A549 (cell line): ENCODE measurements around the gene NR1D1. TPM values are rescaled to one million over a fixed set of nuclear protein-coding genes. Genes with fewer than 3 reads are reported as not detected.

Source experiments
- ATAC-seq, 2 experiments: fragments of 200-7000 bp in 1 of 2; fragments of >200 bp in 1 of 2; cut with Nextera tagmentation in 1 of 2; cut with Tn5 transposase in 1 of 2; 3 replicates each; pipeline versions ENCODE4 v1.8.0 to v1.9.1; 2018 to 2020; ENCODE audit warnings: mild to moderate bottlenecking in 1 of 2, moderate library complexity in 1 of 2
- CTCF ChIA-PET: fragments of 300-600 bp; sonication (Branson Sonifier 250); formaldehyde crosslinking; extraction: SDS; loops from one replicate; lab custom pipeline; 2021; ENCODE audit warnings: antibody characterized with exemption, inconsistent platforms; lab: Yijun Ruan, JAX
- POLR2A ChIA-PET: fragments of 350-600 bp; formaldehyde crosslinking; extraction: SDS; loops from one replicate; lab custom pipeline; 2021; ENCODE audit warnings: antibody characterized with exemption, inconsistent platforms; lab: Yijun Ruan, JAX
- DNase-seq, 2 experiments: peaks; one replicate each; pipeline versions ENCODE4 v3.0.0 to v3.0.0-alpha.2; 2011 to 2016; ENCODE audit warnings: low read depth in 1 of 2, low spot score in 1 of 2
- FAIRE-seq: peaks from 2 replicates; lab custom pipeline; 2011; peaks lifted over from hg19 to GRCh38; lab: Jason Lieb, UNC
- H3K27ac ChIP-seq, 2 experiments: fragments of >200 bp; sonication (Bioruptor Twin); formaldehyde crosslinking; 3 replicates each; pipeline ENCODE4 v1.5.1; 2016 to 2017
- H3K4me1 ChIP-seq: fragments of >200 bp; sonication (Bioruptor Twin); formaldehyde crosslinking; 3 replicates; pipeline ENCODE4 v1.6.1; 2016
- H3K4me2 ChIP-seq: fragments of >200 bp; sonication (Bioruptor Twin); formaldehyde crosslinking; 3 replicates; pipeline ENCODE4 v1.6.1; 2016
- H3K4me3 ChIP-seq: fragments of >200 bp; sonication (Bioruptor Twin); formaldehyde crosslinking; 3 replicates; pipeline ENCODE4 v1.5.1; 2016
- H3K9me3 ChIP-seq: fragments of >200 bp; sonication (Bioruptor Twin); formaldehyde crosslinking; 3 replicates; pipeline ENCODE4 v1.6.1; 2016
- BHLHE40 ChIP-seq: IDR thresholded peaks from 2 replicates; pipeline ENCODE4 v1.6.1; 2012; ENCODE audit warnings: low read depth, low read length, inconsistent platforms
- CEBPB ChIP-seq, 2 experiments: fragments of >200 bp in 1 of 2; sonication (Bioruptor Twin) in 1 of 2; formaldehyde crosslinking in 1 of 2; IDR thresholded peaks; 2 replicates each; pipeline ENCODE4 v1.6.1; 2012 to 2016
- CHD2 ChIP-seq: fragments of 150-350 bp; IDR thresholded peaks from 2 replicates; pipeline ENCODE4 v1.6.1; 2014; ENCODE audit warnings: low read length; ENCODE audit not compliant: partially characterized antibody
- EHMT2 ChIP-seq: fragments of 200-600 bp; sonication (generic); IDR thresholded peaks from 2 replicates; pipeline ENCODE4 v1.6.1; 2016; ENCODE audit warnings: antibody characterized with exemption, low read depth, mild to moderate bottlenecking, moderate library complexity
- ESRRA ChIP-seq: fragments of 150-350 bp; IDR thresholded peaks from 2 replicates; pipeline ENCODE4 v1.6.1; 2014; ENCODE audit warnings: mild to moderate bottlenecking, low read length, borderline replicate concordance
- FOSB ChIP-seq: fragments of 250-450 bp; sonication (Bioruptor Pico); IDR thresholded peaks from 2 replicates; pipeline ENCODE4 v1.5.0; 2020; ENCODE audit warnings: mild to moderate bottlenecking, moderate library complexity
- GATA3 ChIP-seq: IDR thresholded peaks from 2 replicates; pipeline ENCODE4 v1.6.1; 2012; ENCODE audit warnings: borderline replicate concordance
- HOXA7 ChIP-seq: fragments of 250-450 bp; sonication (Bioruptor Pico); IDR thresholded peaks from 2 replicates; pipeline ENCODE4 v1.5.0; 2020; ENCODE audit warnings: mild to moderate bottlenecking, moderate library complexity
- HOXB13 ChIP-seq: fragments of 250-450 bp; sonication (Bioruptor Pico); IDR thresholded peaks from 2 replicates; pipeline ENCODE4 v1.5.0; 2020; ENCODE audit warnings: low read depth, mild to moderate bottlenecking, moderate library complexity
- JUN ChIP-seq, 2 experiments: fragments of >200 bp; sonication (Bioruptor Twin); formaldehyde crosslinking; IDR thresholded peaks; 2 replicates in 1 of 2; 3 replicates in 1 of 2; pipeline ENCODE4 v1.6.1; 2016 to 2017
- KDM1A ChIP-seq: fragments of 200-600 bp; sonication (generic); IDR thresholded peaks from 2 replicates; pipeline ENCODE4 v1.6.1; 2016; ENCODE audit warnings: low read depth, mild to moderate bottlenecking
- KDM5A ChIP-seq: fragments of 200-600 bp; sonication (generic); IDR thresholded peaks from 2 replicates; pipeline ENCODE4 v1.6.1; 2016; ENCODE audit warnings: antibody characterized with exemption, mild to moderate bottlenecking
- MAZ ChIP-seq: fragments of 150-350 bp; IDR thresholded peaks from 2 replicates; pipeline ENCODE4 v1.6.1; 2014; ENCODE audit warnings: antibody characterized with exemption, low read depth, low read length, borderline replicate concordance
- MYC ChIP-seq: IDR thresholded peaks from 2 replicates; pipeline ENCODE4 v1.6.1; 2012; ENCODE audit warnings: mild to moderate bottlenecking, inconsistent platforms, low read length, improper control_type of control experiment, borderline replicate concordance
- NFE2L2 ChIP-seq: fragments of 150-350 bp; conservative IDR thresholded peaks from 2 replicates; pipeline ENCODE4 v1.6.1; 2014; ENCODE audit warnings: low read length
- RAD21 ChIP-seq, 2 experiments: fragments of >200 bp in 1 of 2; sonication (Bioruptor Twin) in 1 of 2; formaldehyde crosslinking in 1 of 2; IDR thresholded peaks in 1 of 2; conservative IDR thresholded peaks in 1 of 2; 2 replicates in 1 of 2; 3 replicates in 1 of 2; pipeline ENCODE4 v1.6.1; 2012 to 2018; ENCODE audit warnings: inconsistent platforms in 1 of 2
- RFX5 ChIP-seq: fragments of 450-650 bp; IDR thresholded peaks from 2 replicates; pipeline ENCODE4 v1.7.1; 2014; ENCODE audit warnings: antibody characterized with exemption, mild to moderate bottlenecking, moderate library complexity
- SREBF2 ChIP-seq: fragments of 450-650 bp; IDR thresholded peaks from 2 replicates; pipeline ENCODE4 v1.6.1; 2014; ENCODE audit warnings: mild to moderate bottlenecking, moderate library complexity
- TFCP2L1 ChIP-seq: fragments of 250-450 bp; sonication (Bioruptor Pico); IDR thresholded peaks from 2 replicates; pipeline ENCODE4 v1.5.0; 2021; ENCODE audit warnings: mild to moderate bottlenecking
- TP53 ChIP-seq: fragments of 250-450 bp; sonication (Bioruptor Pico); IDR thresholded peaks from 2 replicates; pipeline ENCODE4 v1.5.0; 2021; ENCODE audit warnings: mild to moderate bottlenecking, moderate library complexity
- ZFP36 ChIP-seq: fragments of 450-650 bp; IDR thresholded peaks from 2 replicates; pipeline ENCODE4 v1.6.1; 2014; ENCODE audit warnings: borderline replicate concordance; ENCODE audit not compliant: partially characterized antibody
- ZNF302 ChIP-seq: fragments of 250-450 bp; sonication (Bioruptor Pico); IDR thresholded peaks from 2 replicates; pipeline ENCODE4 v1.9.0; 2021; ENCODE audit warnings: inconsistent platforms, mild to moderate bottlenecking, moderate library complexity
- ZSCAN20 ChIP-seq: fragments of 250-450 bp; sonication (Bioruptor Pico); IDR thresholded peaks from 2 replicates; pipeline ENCODE4 v1.8.0; 2022; ENCODE audit warnings: mild to moderate bottlenecking, moderate library complexity
- WGBS: methylation state at CpG from one replicate; pipeline ENCODE4 v1.1.6; 2017; ENCODE audit errors: missing lambda C conversion rate; 5-methylcytosine and 5-hydroxymethylcytosine counted together
- polyA plus RNA-seq, 4 experiments: library from polyadenylated mRNA; depleted of rRNA in 3 of 4; stranded (reverse); fragments of >200 nt; fragmentation: RNase III in 1 of 4; extraction: RNeasy Plus Mini Kit Qiagen cat#74134 plus additional on column Dnase treatment in 1 of 4; gene quantifications; 2 replicates in 3 of 4; 3 replicates in 1 of 4; pipeline ENCODE4 v1.2.3, GENCODE V29; 2011 to 2017
- TF ChIP-seq, protein P1 (sequence below): fragments of 250-450 bp; sonication (Bioruptor Pico); IDR thresholded peaks from 2 replicates; pipeline ENCODE4 v1.5.0; 2021; ENCODE audit warnings: mild to moderate bottlenecking, moderate library complexity, borderline replicate concordance
- TF ChIP-seq, protein P2 (sequence below): IDR thresholded peaks from 2 replicates; pipeline ENCODE4 v1.6.1; 2012; ENCODE audit warnings: low read depth, borderline replicate concordance
- TF ChIP-seq, protein P3 (sequence below): fragments of >200 bp; sonication (Bioruptor Twin); formaldehyde crosslinking; IDR thresholded peaks from 2 replicates; pipeline ENCODE4 v1.6.1; 2016
- TF ChIP-seq, protein P4 (sequence below): IDR thresholded peaks from 2 replicates; pipeline ENCODE4 v1.6.1; 2012
- TF ChIP-seq, protein P5 (sequence below): fragments of 200-600 bp; sonication (generic); IDR thresholded peaks from 2 replicates; pipeline ENCODE4 v1.6.1; 2016; ENCODE audit warnings: antibody characterized with exemption, mild to moderate bottlenecking, moderate library complexity

Gene NR1D1
- polyA plus RNA-seq, 2 of the 4 experiments (the other 2 are of a cell fraction): 1.2 to 4.4 TPM

DNA sequence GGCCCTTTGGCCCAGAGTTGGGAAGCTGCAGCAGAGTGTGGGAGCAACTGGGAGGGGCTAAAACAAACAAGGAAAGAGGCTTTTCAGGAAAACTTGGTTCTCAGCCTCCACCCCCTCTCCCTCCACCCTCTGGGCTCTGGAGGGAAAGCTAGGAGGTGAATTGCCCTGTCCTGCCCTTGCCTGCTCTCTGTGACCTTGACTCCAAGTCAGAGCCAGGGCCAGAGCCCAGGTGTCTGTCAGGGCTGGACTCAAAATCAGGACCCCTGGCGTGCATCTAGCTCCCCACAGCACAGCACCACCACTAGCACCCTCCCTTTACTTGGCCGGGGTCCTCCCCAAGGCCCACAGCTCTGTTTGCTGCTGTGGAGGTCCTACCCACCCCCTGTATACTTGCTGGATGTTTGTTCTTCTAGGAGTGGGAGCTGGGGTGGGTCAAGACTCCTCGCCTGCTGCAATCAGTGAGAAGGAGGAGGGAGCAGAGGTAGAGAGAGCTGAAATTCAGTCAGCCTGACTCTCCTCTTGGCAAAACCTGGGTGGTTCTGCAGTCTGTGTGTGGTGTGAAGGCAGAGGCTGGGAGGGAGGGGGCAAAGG lies 2.8 kb upstream of the NR1D1 start:
- Histone ChIP-seq H3K9me3 (no peaks in the 10 kb centered on the region), H3K4me1 (peaks cover 60% of the 10 kb centered on the region), H3K4me2 (peak overlapping the region; percentile 59), H3K4me3 (no peak overlapping the region), H3K27ac (peak overlapping the region; percentile 63 to 89)
- WGBS: 76% methylated on average over 3 of the region's 3 CpGs
- DNase-seq (no peak), ATAC-seq (no peak), FAIRE-seq (no peak)
- no peak for TF ChIP-seq TP53 (CRISPR knock-in tag)
- TF ChIP-seq, protein P1, sequence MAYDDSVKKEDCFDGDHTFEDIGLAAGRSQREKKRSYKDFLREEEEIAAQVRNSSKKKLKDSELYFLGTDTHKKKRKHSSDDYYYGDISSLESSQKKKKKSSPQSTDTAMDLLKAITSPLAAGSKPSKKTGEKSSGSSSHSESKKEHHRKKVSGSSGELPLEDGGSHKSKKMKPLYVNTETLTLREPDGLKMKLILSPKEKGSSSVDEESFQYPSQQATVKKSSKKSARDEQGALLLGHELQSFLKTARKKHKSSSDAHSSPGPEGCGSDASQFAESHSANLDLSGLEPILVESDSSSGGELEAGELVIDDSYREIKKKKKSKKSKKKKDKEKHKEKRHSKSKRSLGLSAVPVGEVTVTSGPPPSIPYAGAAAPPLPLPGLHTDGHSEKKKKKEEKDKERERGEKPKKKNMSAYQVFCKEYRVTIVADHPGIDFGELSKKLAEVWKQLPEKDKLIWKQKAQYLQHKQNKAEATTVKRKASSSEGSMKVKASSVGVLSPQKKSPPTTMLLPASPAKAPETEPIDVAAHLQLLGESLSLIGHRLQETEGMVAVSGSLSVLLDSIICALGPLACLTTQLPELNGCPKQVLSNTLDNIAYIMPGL (CRISPR knock-in tag): no peak
- ChIA-PET POLR2A (interaction anchor here (0.7 to 7.1 kb wide), 2 partner anchors 9 to 29 kb away, joined by 4 to 173 read pairs; no protein-coding TSS in a partner anchor), CTCF (interaction anchor here (0.6 to 17.1 kb wide), 18 partner anchors 9 to 1687 kb away, joined by 3 to 390 read pairs (median 5); partner anchors contain the start of genes CSF3 and THRA)

DNA sequence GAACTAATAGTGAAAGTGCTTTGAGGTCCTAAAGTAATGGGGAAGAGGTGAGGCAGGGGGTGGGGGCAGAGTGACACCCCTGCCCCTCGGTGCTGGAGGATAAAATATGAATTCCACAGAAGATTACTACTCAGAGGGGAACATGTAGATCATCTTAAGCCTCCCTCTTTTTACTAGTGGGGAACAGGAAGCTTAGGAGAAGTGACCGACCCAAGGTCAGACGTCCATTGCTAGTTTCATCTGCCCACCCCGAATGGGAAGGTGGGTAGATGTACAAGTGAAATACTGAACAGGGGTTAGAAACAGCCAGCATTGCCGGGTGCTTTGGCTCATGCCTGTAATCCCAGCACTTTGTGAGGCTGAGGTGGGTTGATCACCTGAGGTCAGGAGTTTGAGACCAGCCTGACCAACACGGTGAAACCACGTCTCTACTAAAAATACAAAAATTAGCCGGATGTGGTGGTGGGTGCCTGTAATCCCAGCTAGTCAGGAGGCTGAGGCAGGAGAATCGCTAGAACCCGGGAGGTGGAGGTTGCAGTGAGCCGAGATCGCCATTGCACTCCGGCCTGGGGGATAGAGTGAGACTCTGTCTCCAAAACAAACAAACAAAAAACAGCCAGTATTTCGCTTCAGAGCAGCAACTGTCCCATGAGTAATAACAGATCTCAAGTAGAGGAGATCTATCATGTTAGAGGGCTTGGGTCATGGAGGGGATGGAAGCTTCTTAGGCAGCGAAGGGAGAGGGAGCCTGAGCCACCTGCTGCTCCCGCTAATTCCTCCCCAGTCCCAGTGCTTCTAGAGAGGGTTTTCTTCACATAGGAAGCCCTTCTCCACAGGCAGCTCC lies 1.2 kb upstream of the NR1D1 start:
- FAIRE-seq: no peak
- CTCF ChIA-PET: interaction anchor here (0.7 to 17.1 kb wide), 19 partner anchors 11 to 121 kb away, joined by 3 to 390 read pairs (median 5); partner anchors contain the start of genes CSF3, PSMD3 and THRA

More for the DNA sequence above, 1.2 kb upstream of the NR1D1 start:
- Histone ChIP-seq H3K9me3 (no peaks in the 10 kb centered on the region), H3K4me3 (peak overlapping the region; percentile 42), H3K4me2 (peak overlapping the region; percentile 95), H3K4me1 (peaks cover 63% of the 10 kb centered on the region), H3K27ac (peak overlapping the region; percentile 89)
- 60% methylated on average over 16 of the region's 16 CpGs for WGBS
- POLR2A ChIA-PET: interaction anchor here (1.0 to 7.1 kb wide), 11 partner anchors 11 to 121 kb away, joined by 5 to 173 read pairs (median 11); partner anchors contain the start of genes CASC3, MED24, MSL1 and PSMD3
- no peak for TF ChIP-seq CHD2
- TF ChIP-seq RFX5: no peak
- TF ChIP-seq, protein P2, sequence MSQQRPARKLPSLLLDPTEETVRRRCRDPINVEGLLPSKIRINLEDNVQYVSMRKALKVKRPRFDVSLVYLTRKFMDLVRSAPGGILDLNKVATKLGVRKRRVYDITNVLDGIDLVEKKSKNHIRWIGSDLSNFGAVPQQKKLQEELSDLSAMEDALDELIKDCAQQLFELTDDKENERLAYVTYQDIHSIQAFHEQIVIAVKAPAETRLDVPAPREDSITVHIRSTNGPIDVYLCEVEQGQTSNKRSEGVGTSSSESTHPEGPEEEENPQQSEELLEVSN: no peak
- peak; percentile 44; the same call in 1 of the 2 replicates for TF ChIP-seq TFCP2L1 (CRISPR knock-in tag)
- no peak for TF ChIP-seq HOXB13 (CRISPR knock-in tag)
- TF ChIP-seq EHMT2: no peak
- TF ChIP-seq GATA3: no peak
- TF ChIP-seq ESRRA: no peak
- TF ChIP-seq KDM1A: no peak
- no peak for TF ChIP-seq KDM5A
- TF ChIP-seq, protein P3, sequence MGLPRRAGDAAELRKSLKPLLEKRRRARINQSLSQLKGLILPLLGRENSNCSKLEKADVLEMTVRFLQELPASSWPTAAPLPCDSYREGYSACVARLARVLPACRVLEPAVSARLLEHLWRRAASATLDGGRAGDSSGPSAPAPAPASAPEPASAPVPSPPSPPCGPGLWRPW: no peak
- no peak for TF ChIP-seq RAD21 (conservative IDR thresholded peaks at IDR 0.05 in 1 of 2, IDR thresholded peaks at IDR 0.05 in 1 of 2)
- TF ChIP-seq, protein P4, sequence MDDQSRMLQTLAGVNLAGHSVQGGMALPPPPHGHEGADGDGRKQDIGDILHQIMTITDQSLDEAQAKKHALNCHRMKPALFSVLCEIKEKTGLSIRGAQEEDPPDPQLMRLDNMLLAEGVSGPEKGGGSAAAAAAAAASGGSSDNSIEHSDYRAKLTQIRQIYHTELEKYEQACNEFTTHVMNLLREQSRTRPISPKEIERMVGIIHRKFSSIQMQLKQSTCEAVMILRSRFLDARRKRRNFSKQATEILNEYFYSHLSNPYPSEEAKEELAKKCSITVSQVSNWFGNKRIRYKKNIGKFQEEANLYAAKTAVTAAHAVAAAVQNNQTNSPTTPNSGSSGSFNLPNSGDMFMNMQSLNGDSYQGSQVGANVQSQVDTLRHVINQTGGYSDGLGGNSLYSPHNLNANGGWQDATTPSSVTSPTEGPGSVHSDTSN: no peak
- no peak for TF ChIP-seq NFE2L2
- TF ChIP-seq, protein P5, sequence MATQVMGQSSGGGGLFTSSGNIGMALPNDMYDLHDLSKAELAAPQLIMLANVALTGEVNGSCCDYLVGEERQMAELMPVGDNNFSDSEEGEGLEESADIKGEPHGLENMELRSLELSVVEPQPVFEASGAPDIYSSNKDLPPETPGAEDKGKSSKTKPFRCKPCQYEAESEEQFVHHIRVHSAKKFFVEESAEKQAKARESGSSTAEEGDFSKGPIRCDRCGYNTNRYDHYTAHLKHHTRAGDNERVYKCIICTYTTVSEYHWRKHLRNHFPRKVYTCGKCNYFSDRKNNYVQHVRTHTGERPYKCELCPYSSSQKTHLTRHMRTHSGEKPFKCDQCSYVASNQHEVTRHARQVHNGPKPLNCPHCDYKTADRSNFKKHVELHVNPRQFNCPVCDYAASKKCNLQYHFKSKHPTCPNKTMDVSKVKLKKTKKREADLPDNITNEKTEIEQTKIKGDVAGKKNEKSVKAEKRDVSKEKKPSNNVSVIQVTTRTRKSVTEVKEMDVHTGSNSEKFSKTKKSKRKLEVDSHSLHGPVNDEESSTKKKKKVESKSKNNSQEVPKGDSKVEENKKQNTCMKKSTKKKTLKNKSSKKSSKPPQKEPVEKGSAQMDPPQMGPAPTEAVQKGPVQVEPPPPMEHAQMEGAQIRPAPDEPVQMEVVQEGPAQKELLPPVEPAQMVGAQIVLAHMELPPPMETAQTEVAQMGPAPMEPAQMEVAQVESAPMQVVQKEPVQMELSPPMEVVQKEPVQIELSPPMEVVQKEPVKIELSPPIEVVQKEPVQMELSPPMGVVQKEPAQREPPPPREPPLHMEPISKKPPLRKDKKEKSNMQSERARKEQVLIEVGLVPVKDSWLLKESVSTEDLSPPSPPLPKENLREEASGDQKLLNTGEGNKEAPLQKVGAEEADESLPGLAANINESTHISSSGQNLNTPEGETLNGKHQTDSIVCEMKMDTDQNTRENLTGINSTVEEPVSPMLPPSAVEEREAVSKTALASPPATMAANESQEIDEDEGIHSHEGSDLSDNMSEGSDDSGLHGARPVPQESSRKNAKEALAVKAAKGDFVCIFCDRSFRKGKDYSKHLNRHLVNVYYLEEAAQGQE: peak; percentile 39; the same call in 1 of the 2 replicates
- no peak for TF ChIP-seq ZSCAN20 (CRISPR knock-in tag)
- TF ChIP-seq CEBPB (IDR thresholded peaks at IDR 0.05): no peak
- no peak for TF ChIP-seq ZNF302 (CRISPR knock-in tag)
- TF ChIP-seq HOXA7: no peak
- TF ChIP-seq MAZ: no peak
- no peak for TF ChIP-seq SREBF2
- TF ChIP-seq FOSB (CRISPR knock-in tag): peak; percentile 66; the same call in 1 of the 2 replicates
- no peak for TF ChIP-seq MYC
- TF ChIP-seq BHLHE40: no peak
- no peak for TF ChIP-seq JUN (IDR thresholded peaks at IDR 0.05)
- TF ChIP-seq ZFP36: no peak
- no peak for ATAC-seq
- no peak for DNase-seq
